PC-3 (cell line): Measurements from ENCODE around the gene DCUN1D1. TPM values are rescaled to one million over a fixed set of nuclear protein-coding genes. Genes with fewer than 3 reads are reported as not detected.

Experiments used
- ATAC-seq: fragments of 200-7000 bp; cut with Tn5 transposase; 2 replicates; pipeline ENCODE4 v1.9.1; 2020; ENCODE audit warnings: mild to moderate bottlenecking, moderate library complexity
- BruUV-seq: library from RNA; stranded (reverse); fragments of 400-500 nt; replicated peaks from 2 replicates; lab custom pipeline; 2021; lab: Mats Ljungman, UMichigan
- CTCF ChIA-PET: fragments of 300-600 bp; sonication (Branson Sonifier 250); formaldehyde crosslinking; loops from one replicate; lab custom pipeline; 2022; ENCODE audit warnings: antibody characterized with exemption; lab: Charles Lee
- POLR2A ChIA-PET: fragments of 300-600 bp; sonication (Branson Sonifier 250); formaldehyde crosslinking; loops from one replicate; lab custom pipeline; 2022; ENCODE audit warnings: antibody characterized with exemption; ENCODE audit not compliant: unreplicated experiment; lab: Charles Lee
- DNase-seq: peaks from one replicate; pipeline ENCODE4 v3.0.0-alpha.2; 2015
- H2AFZ ChIP-seq: fragments of 300-600 bp; sonication (generic); 2 replicates; pipeline ENCODE4 v1.6.0; 2016; ENCODE audit warnings: antibody characterized with exemption, low read length
- H3F3A ChIP-seq: fragments of 300-600 bp; sonication (generic); one replicate; pipeline ENCODE4 v1.6.0; 2017; ENCODE audit warnings: antibody characterized with exemption, low read length, control low read depth, mild to moderate bottlenecking; ENCODE audit not compliant: unreplicated experiment
- H3K27ac ChIP-seq: fragments of 300-600 bp; sonication (generic); 2 replicates; pipeline ENCODE4 v1.5.1; 2016; ENCODE audit warnings: mild to moderate bottlenecking, low read length
- H3K27me3 ChIP-seq: fragments of 300-600 bp; sonication (generic); 2 replicates; pipeline ENCODE4 v1.6.1; 2016; ENCODE audit warnings: low read length, mixed read lengths
- H3K36me3 ChIP-seq: fragments of 300-600 bp; sonication (generic); 2 replicates; pipeline ENCODE4 v1.6.1; 2016; ENCODE audit warnings: low read depth, mixed run types, low read length, mixed read lengths
- H3K4me1 ChIP-seq: fragments of 300-600 bp; sonication (generic); 2 replicates; pipeline ENCODE4 v1.5.1; 2016; ENCODE audit warnings: low read length; ENCODE audit not compliant: insufficient read depth
- H3K4me2 ChIP-seq: fragments of 300-600 bp; sonication (generic); 2 replicates; pipeline ENCODE4 v1.6.0; 2016; ENCODE audit warnings: low read length
- H3K4me3 ChIP-seq: fragments of 300-600 bp; sonication (generic); 2 replicates; pipeline ENCODE4 v1.5.1; 2016; ENCODE audit warnings: mild to moderate bottlenecking, low read length, mixed read lengths
- H3K79me2 ChIP-seq: fragments of 300-600 bp; sonication (generic); 2 replicates; pipeline ENCODE4 v1.6.1; 2017; ENCODE audit warnings: low read length, mixed read lengths
- H3K9ac ChIP-seq: fragments of 300-600 bp; sonication (generic); 2 replicates; pipeline ENCODE4 v1.6.0; 2016; ENCODE audit warnings: mild to moderate bottlenecking, low read length
- H3K9me2 ChIP-seq: fragments of 300-600 bp; sonication (generic); replicated peaks from 2 replicates; pipeline ENCODE4 v1.6.1; 2016; ENCODE audit warnings: mixed run types, low read length, mixed read lengths
- H3K9me3 ChIP-seq: fragments of 300-600 bp; sonication (generic); 2 replicates; pipeline ENCODE4 v1.6.1; 2016; ENCODE audit warnings: low read length, mixed read lengths
- H4K20me1 ChIP-seq: fragments of 300-600 bp; sonication (generic); 2 replicates; pipeline ENCODE4 v1.6.1; 2016; ENCODE audit warnings: low read length, mixed read lengths
- EZH2 ChIP-seq: fragments of 300-600 bp; sonication (generic); IDR thresholded peaks from one replicate; pipeline ENCODE4 v1.6.1; 2017; ENCODE audit warnings: antibody characterized with exemption, mild to moderate bottlenecking, low read length; ENCODE audit not compliant: unreplicated experiment
- EZH2phosphoT487 ChIP-seq: fragments of 300-600 bp; sonication (generic); IDR thresholded peaks from 2 replicates; pipeline ENCODE4 v1.6.1; 2018; ENCODE audit warnings: mild to moderate bottlenecking, antibody characterized with exemption, low read length, borderline replicate concordance
- intact Hi-C: fragments of 100-400 bp; cut with micrococcal nuclease; formaldehyde crosslinking; loops from 2 replicates; pipeline ENCODE4 v1.9.0; 2023
- total RNA-seq: library from RNA; depleted of rRNA; stranded (reverse); fragments of >200 nt; gene quantifications from 2 replicates; pipeline ENCODE4 v1.2.3, GENCODE V29; 2014
- TF ChIP-seq, protein P1 (sequence below): fragments of 300-600 bp; sonication (generic); conservative IDR thresholded peaks from 2 replicates; pipeline ENCODE4 v1.5.1; 2017; ENCODE audit warnings: antibody characterized with exemption, low read depth, mild to moderate bottlenecking, low read length

DCUN1D1 gene
- total RNA-seq, 1 experiment from 2014 or later = 39.7 TPM

DNA sequence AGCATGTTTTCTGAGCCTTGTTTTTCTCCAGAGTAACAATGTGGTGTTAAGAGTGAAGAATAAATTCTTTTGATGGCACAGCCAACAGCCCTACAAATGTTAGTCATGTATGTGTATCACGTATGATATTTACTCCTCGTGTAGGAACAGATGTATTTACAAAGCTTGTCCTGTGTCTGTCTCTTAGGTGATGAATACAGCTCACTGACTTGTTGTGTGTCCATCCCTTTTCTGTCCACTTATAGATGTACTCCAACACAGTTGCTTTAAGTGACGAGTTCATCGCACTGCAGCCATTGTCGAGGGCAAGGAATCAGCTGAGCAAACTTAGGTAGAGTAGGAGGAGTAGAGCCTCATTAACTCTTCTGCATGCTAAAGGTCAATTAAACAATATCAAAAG, 78.1 kb downstream of the DCUN1D1 start:
- intact Hi-C loops = no loop called here
- Histone ChIP-seq H3F3A (no peaks in the 10 kb centered on the region), H3K4me2 (no peak overlapping the region), H3K27ac (no peak overlapping the region), H4K20me1 (no peaks in the 10 kb centered on the region), H3K36me3 (peaks cover 2% of the 10 kb centered on the region; the same call in 1 of the 2 replicates), H2AFZ (no peak overlapping the region), H3K9ac (no peak overlapping the region), H3K9me2 (no peaks in the 10 kb centered on the region), H3K9me3 (no peaks in the 10 kb centered on the region), H3K4me3 (no peak overlapping the region), H3K79me2 (no peaks in the 10 kb centered on the region), H3K4me1 (no peaks in the 10 kb centered on the region), H3K27me3 (no peaks in the 10 kb centered on the region)
- TF ChIP-seq EZH2 = no peak
- TF ChIP-seq, protein P1, sequence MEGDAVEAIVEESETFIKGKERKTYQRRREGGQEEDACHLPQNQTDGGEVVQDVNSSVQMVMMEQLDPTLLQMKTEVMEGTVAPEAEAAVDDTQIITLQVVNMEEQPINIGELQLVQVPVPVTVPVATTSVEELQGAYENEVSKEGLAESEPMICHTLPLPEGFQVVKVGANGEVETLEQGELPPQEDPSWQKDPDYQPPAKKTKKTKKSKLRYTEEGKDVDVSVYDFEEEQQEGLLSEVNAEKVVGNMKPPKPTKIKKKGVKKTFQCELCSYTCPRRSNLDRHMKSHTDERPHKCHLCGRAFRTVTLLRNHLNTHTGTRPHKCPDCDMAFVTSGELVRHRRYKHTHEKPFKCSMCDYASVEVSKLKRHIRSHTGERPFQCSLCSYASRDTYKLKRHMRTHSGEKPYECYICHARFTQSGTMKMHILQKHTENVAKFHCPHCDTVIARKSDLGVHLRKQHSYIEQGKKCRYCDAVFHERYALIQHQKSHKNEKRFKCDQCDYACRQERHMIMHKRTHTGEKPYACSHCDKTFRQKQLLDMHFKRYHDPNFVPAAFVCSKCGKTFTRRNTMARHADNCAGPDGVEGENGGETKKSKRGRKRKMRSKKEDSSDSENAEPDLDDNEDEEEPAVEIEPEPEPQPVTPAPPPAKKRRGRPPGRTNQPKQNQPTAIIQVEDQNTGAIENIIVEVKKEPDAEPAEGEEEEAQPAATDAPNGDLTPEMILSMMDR = no peak
- no peak for TF ChIP-seq EZH2phosphoT487
- DNase-seq (no peak), ATAC-seq (no peak)
- BruUV-seq = no TSS peak
- POLR2A ChIA-PET = no interaction called here
- CTCF ChIA-PET = interaction anchor here (0.6 kb wide), 1 partner anchor 45 kb away, joined by 3 read pairs; no protein-coding TSS in a partner anchor

DNA sequence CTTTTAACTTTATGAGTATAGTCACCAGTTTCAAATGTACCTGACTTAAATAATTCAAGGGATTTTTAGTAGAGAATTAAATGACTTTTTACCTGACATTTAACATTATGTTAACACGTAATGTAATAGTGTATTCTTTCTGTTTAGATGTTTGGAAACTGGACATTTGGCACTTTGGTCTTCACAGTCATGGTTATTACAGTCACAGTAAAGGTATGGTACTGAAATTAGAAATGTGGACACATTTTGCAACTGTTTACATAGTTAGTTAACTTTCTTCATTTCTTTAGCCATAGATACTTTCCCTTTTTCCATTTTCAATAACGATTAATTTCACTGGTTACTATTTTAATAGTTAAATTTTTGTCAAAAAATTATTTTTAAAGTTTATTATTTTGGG, 83.8 kb downstream of the DCUN1D1 start:
- H3F3A ChIP-seq = no peaks in the 10 kb centered on the region
- no peaks in the 10 kb centered on the region for H3K79me2 ChIP-seq
- H4K20me1 ChIP-seq = no peaks in the 10 kb centered on the region
- no peak overlapping the region for H3K4me2 ChIP-seq
- no peaks in the 10 kb centered on the region for H3K4me1 ChIP-seq
- ChIA-PET POLR2A (no interaction called here), CTCF (no interaction called here)
- H3K27ac ChIP-seq = no peak overlapping the region
- H3K9me2 ChIP-seq = no peaks in the 10 kb centered on the region
- no peaks in the 10 kb centered on the region for H3K9me3 ChIP-seq
- no peaks in the 10 kb centered on the region for H3K36me3 ChIP-seq
- no peak overlapping the region for H3K4me3 ChIP-seq
- no TSS peak for BruUV-seq
- no peak overlapping the region for H2AFZ ChIP-seq
- ATAC-seq (no peak), DNase-seq (no peak)
- TF ChIP-seq EZH2phosphoT487 (no peak), EZH2 (no peak)
- TF ChIP-seq, protein P1 = no peak
- intact Hi-C loops = no loop called here
- H3K27me3 ChIP-seq = no peaks in the 10 kb centered on the region
- no peak overlapping the region for H3K9ac ChIP-seq

DNA sequence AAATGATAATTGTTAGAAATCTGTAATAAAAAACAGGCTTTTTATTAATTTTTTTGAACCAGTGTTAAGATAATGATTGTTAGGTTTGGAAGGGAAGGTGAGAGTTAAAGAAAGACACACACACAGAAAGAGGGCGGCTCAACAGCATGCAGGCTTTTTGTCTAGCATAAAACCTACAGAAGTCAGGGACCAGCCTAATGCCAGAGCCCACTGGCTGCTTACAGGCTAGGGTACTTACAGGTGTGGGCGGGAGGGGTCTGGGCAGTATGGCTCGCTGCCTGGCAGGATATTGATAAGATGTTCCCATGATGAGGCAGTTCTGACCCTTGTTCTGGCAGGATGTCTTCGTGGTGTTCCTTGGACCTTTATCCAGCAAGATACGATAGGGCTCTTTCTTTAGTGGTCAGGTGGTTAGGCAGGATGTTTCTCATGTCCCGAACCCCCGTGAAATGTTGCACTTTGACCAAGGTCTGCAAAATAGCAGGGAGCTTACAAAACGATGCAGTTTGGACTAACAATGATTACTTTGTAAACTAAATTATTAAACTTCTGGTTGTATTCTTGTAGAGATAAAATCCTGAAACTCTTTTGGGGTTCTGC, 84.7 kb downstream of the DCUN1D1 start:
- POLR2A ChIA-PET = interaction anchor here (0.9 kb wide), 1 partner anchor 569 kb away, joined by 3 read pairs; no protein-coding TSS in a partner anchor
- Histone ChIP-seq H3F3A (no peaks in the 10 kb centered on the region), H2AFZ (no peak overlapping the region), H4K20me1 (no peaks in the 10 kb centered on the region), H3K4me3 (no peak overlapping the region), H3K27ac (no peak overlapping the region), H3K79me2 (no peaks in the 10 kb centered on the region), H3K9me3 (no peaks in the 10 kb centered on the region), H3K9ac (no peak overlapping the region), H3K4me2 (no peak overlapping the region), H3K9me2 (no peaks in the 10 kb centered on the region), H3K36me3 (no peaks in the 10 kb centered on the region), H3K4me1 (peaks cover 3% of the 10 kb centered on the region; the same call in 1 of the 2 replicates), H3K27me3 (no peaks in the 10 kb centered on the region)
- intact Hi-C loops = no loop called here
- CTCF ChIA-PET = no interaction called here
- BruUV-seq = no TSS peak
- TF ChIP-seq, protein P1 = no peak
- TF ChIP-seq EZH2 (no peak), EZH2phosphoT487 (no peak)
- no peak for DNase-seq
- no peak for ATAC-seq
